HG03442 (cell line): ENCODE measurements around the gene GALNTL6.
"Not testable (repeated sequence)": the region's sequence is repeated elsewhere in the genome, so short reads cannot be mapped to it uniquely, and the experiment has no call there.

Experiments used
- ATAC-seq: cut with Tn5 transposase; IDR thresholded peaks from one replicate; pipeline ENCODE4 v1.9.1; 2021; ENCODE audit warnings: mild to moderate bottlenecking, moderate library complexity; ENCODE audit not compliant: unreplicated experiment

GALNTL6 gene

DNA sequence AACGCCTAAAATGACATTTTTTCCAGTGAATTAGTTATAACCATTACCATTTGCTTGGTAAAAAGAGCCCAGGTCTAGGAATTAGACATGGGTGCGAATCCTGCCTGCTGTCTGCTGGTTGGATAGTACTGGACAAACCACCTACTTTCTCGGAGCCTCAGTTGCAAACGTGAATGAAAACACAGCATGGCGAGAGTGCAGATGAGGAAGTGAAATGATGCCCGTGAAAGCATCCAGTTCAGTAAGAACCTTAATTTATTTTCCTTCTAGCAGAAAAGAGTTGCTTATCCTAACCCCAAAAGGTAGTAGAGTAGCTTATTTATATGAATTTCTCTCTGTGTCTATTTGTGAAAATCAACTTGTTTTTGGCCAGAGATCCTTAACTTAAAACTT is 1184.0 kb downstream of the GALNTL6 start:
- ATAC-seq, result no peak

DNA sequence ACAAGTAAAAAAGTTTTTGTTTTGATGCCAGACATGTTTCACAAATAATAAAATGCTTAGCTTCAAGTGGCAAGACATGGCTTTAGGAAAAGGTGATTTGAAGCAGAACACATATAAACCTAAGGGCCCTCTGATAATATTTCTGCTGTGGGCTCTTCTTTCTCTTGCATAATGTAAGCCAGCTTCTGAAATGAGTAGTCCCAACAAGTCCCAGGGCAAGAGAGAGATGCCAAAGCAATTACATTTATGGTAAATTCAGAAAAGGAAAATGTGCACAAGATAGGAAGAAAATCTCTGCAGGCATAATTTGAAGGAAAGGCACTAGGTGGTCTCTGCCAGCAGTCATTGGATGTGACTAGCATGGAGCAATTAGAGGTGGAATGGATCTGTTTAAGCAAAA is 1184.7 kb downstream of the GALNTL6 start:
- ATAC-seq, result no peak

GRCh38 chr4:172998527-172999469 is 1185.6 kb downstream of the GALNTL6 start:
- peak; percentile 39 for ATAC-seq

DNA sequence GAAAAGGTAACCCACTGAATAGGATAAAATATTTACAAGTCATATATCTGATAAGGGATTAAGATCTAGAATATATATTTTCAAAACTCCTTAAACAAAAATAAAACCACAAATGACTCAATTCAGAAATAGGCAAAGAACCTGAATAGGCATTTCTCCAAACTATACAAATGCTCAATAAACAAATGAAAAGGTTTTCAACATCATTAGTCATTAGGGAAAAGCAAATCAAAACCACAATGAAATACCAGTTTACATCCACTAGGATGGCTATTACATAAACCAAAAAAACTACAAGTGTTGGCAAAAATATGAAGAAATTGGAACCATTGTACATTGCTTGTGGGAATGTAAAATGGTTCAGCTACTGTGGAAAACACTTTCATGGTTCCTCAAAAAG is 1188.4 kb downstream of the GALNTL6 start:
- ATAC-seq, result no peak

- no peak for ATAC-seq
Measured at GRCh38 chr4:173002830-173003561, 1189.8 kb downstream of the GALNTL6 start.

DNA sequence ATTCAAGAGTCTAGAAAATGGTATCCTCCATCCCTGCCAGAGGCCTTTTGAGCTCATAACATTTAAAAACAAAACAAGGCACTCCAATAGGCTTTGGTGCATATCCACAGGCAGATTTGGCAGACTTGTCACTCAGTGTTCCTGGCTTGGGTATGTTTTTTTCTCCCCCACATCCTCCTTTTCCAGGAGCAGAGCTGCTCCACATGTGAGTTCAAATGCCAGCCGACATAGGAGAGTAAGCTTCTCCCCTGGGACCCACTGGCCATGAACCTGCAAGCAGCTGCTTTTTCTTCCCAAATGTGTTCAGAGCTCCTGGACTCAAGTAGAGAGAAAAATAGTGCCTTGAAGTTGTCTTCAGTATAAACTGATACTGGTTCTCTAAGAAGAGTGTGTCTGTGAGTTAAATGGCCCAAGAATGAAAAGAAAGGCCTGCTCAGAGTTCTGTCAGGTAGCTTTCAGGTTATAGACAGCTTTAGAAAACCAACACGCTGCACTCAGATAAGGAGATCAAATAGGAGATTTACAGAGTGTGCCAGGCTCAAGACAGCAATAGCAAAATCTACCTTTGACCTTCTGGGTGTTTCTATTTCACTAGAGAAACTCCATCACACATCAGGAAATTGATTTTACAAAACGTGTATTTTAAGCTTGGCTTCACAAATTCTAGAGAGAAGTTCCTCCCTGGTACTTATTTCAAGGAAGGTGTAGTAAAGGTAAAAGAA is 1192.9 kb downstream of the GALNTL6 start:
- no peak for ATAC-seq

GRCh38 chr4:173008436-173008835 is 1195.2 kb downstream of the GALNTL6 start:
- no peak for ATAC-seq

GRCh38 chr4:173009129-173009823 is 1196.1 kb downstream of the GALNTL6 start:
- ATAC-seq, result no peak

GRCh38 chr4:173012608-173013007 is 1199.4 kb downstream of the GALNTL6 start:
- ATAC-seq, result no peak

- ATAC-seq, result no peak
Measured at GRCh38 chr4:173013232-173013930, 1200.2 kb downstream of the GALNTL6 start.

GRCh38 chr4:173014113-173014558 is 1200.9 kb downstream of the GALNTL6 start:
- ATAC-seq, result no peak

GRCh38 chr4:173014836-173015235 is 1201.6 kb downstream of the GALNTL6 start:
- ATAC-seq, result no peak

GRCh38 chr4:173017802-173018201 is 1204.6 kb downstream of the GALNTL6 start:
- no peak for ATAC-seq

DNA sequence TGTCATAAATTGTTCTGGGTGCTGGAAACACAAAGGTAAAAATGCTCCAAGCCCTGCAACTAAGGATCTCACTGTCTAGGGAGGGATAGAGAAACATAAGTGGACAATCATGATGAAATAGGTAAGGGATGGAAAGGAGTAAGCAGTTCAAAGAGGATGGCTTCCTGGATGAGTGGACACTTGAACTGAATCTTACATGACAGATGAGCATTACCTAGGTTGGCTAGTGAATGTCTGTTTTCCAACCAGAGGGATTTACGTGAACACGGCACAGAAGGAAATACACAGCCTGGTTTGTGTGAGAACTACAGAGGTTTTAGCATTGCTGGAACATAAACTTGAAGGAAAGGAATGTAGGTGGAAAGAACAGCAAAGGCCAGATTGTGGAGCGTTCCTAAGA is 1205.2 kb downstream of the GALNTL6 start:
- no peak for ATAC-seq

DNA sequence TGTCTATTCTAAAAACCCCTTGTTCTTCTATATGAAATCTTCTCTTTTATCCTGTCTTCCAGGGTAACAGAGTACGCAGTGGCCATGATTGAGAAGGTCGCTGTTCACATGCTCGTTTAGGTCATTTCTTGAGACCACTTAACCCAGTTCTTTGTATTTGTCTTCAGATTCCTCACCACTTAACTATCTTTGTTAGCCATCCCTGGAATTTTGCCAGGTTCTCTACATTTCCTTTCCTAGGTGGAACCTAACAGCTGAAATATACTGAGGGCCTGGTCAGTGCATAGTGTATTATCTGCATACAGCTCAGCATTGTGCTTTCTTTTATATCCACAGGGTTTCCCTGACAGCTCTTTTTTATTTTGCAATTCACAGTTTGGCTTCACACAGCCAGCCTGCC is 1206.5 kb downstream of the GALNTL6 start:
- ATAC-seq, result no peak

DNA sequence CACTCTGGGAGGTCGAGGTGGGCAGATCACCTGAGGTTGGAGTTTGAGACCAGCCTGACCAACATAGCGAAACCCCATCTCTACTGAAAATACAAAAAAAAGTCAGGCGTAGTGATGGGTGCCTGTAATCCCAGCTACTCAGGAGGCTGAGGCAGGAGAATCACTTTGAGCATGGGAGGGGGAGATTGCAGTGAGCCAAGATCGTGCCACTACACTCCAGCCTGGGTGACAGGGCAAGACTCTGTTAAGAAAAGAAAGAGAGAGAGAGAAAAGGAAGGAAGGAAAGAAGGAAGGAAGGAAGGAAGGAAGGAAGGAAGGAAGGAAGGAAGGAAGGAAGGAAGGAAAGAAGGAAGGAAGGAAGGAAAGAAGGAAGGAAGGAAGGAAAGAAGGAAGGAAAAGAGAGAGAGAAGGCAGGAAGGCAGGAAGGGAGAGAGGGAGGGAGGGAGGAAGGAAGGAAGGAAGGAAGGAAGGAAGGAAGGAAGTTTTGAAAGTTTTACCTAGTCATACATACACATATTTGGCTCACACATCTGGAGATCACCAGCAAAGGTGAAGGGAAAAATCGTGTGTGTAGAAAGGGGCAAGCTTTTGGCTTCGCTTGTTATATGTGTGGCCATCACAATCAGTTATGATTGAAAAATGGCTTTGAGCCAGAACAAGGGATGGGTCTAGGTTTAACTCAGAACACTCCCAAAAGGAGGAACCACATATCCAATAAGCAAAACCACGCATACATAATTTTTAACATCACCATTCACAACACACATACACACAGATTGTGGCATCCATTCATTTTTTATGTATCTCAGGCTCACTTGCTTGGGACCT is 1208.8 kb downstream of the GALNTL6 start:
- ATAC-seq, result not testable (repeated sequence)

DNA sequence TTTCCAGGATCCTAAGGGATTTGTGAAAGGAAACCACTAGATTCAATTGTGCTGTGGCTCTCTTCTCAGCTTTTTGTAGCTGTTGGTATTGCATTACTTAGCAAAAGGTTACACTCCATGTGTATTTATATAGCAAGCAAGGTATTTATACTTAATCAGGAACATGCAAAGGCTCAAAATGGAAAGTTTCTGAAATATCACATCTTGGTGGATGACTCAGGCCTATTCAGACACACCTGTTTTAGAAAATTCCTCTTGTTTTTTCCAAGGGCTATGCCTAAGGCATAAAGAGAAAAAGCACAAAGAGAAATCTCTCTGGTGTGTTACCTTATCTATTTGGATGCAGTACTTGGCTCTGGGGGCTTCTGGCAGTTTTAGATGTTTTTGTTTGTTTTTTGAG is 1211.0 kb downstream of the GALNTL6 start:
- ATAC-seq, result no peak

DNA sequence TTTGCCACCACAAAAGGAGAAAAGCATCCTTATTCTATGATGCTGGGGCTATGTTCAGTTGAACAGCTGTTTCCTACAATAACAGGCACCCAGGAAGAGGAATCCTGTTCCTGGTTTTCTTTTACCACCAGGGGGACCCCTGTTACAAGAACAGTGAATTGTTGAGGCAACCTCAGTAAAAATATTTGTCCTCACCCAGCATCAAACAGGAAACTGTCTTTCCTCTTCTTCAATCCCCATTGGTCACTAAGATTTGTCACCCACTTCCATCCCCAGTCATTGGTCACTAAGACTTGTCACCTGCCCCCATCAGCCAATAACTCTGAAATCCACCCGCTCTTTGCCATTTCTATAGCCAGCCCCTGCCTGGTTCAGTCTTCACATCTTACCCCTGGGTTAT is 1211.9 kb downstream of the GALNTL6 start:
- ATAC-seq, result peak; percentile 80

DNA sequence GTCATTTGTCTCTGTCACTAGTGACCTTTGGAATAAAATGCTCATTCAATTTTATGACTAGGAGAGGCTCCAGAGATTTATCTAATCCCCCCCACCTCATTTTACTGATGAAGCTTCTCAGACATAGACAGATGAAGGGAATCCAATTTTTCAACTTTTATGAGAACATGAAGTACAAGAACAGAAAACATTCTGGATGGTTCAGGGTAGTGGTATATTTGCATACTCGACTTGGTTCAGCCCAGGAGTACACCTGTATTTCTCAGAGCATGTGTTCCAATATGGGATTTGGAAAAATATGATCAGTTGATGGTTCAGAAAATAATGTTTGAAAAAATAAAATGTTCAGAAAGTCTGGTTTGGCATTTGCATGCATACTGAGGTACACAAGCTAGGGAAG is 1224.0 kb downstream of the GALNTL6 start:
- no peak for ATAC-seq
